Neural progenitor cell (in vitro differentiated cells): Measurements from ENCODE around the gene ZNF641.

Experiments used
- CTCF ChIP-seq: fragments of 200-600 bp; sonication (generic); IDR thresholded peaks from 2 replicates; pipeline ENCODE4 v1.5.1; 2017; ENCODE audit warnings: antibody characterized with exemption, mild to moderate bottlenecking
- EZH2 ChIP-seq: fragments of 200-600 bp; sonication (generic); IDR thresholded peaks from 2 replicates; pipeline ENCODE4 v1.6.1; 2017; ENCODE audit warnings: antibody characterized with exemption, mild to moderate bottlenecking, moderate library complexity
- EZH2phosphoT487 ChIP-seq: fragments of 200-600 bp; sonication (generic); IDR thresholded peaks from 2 replicates; pipeline ENCODE4 v1.6.1; 2017; ENCODE audit warnings: antibody characterized with exemption

- TF ChIP-seq EZH2phosphoT487 (no peak), CTCF (no peak), EZH2 (no peak)
These were observed 14.7 kb downstream of the ZNF641 start for GRCh38 chr12:48336061-48336460.
